BJ (cell line): Measurements from ENCODE around the gene FGFR3. TPM values are rescaled to one million over a fixed set of nuclear protein-coding genes. Genes with fewer than 3 reads are reported as not detected.
A peak's percentile ranks its signal among the peaks of the same experiment; 100 is the strongest.

Experiments
- CTCF ChIA-PET: fragments of 350-600 bp; formaldehyde crosslinking; extraction: SDS; loops from one replicate; lab custom pipeline; 2021; ENCODE audit warnings: antibody characterized with exemption, inconsistent platforms; lab: Yijun Ruan, JAX
- POLR2A ChIA-PET: fragments of 300-600 bp; sonication (Branson Sonifier 250); formaldehyde crosslinking; extraction: SDS; loops from one replicate; lab custom pipeline; 2021; ENCODE audit warnings: antibody characterized with exemption; lab: Charles Lee
- DNase-seq: peaks from one replicate; pipeline ENCODE4 v3.0.0-alpha.2; 2011; ENCODE audit warnings: low read depth
- H3K27me3 ChIP-seq: 2 replicates; pipeline ENCODE4 v1.6.0; 2011; ENCODE audit warnings: low read length; ENCODE audit not compliant: control insufficient read depth, insufficient read depth
- H3K36me3 ChIP-seq: 2 replicates; pipeline ENCODE4 v1.5.1; 2011; ENCODE audit warnings: low read length; ENCODE audit not compliant: control insufficient read depth, insufficient read depth
- H3K4me3 ChIP-seq: 2 replicates; pipeline ENCODE4 v1.5.1; 2011; ENCODE audit warnings: low read depth, mild to moderate bottlenecking, control low read depth, low read length
- polyA plus RNA-seq: library from polyadenylated mRNA; depleted of rRNA; stranded (reverse); fragments of >200 nt; gene quantifications from 2 replicates; pipeline ENCODE4 v1.2.3, GENCODE V29; 2011
- TF ChIP-seq, protein P1 (sequence below): IDR thresholded peaks from 2 replicates; pipeline ENCODE4 v1.5.1; 2011; ENCODE audit warnings: low read depth, mild to moderate bottlenecking, control low read depth, inconsistent platforms, low read length, moderate library complexity; ENCODE audit not compliant: insufficient read depth

FGFR3 gene
- polyA plus RNA-seq, 1 experiment, result 1.0 TPM

DNA sequence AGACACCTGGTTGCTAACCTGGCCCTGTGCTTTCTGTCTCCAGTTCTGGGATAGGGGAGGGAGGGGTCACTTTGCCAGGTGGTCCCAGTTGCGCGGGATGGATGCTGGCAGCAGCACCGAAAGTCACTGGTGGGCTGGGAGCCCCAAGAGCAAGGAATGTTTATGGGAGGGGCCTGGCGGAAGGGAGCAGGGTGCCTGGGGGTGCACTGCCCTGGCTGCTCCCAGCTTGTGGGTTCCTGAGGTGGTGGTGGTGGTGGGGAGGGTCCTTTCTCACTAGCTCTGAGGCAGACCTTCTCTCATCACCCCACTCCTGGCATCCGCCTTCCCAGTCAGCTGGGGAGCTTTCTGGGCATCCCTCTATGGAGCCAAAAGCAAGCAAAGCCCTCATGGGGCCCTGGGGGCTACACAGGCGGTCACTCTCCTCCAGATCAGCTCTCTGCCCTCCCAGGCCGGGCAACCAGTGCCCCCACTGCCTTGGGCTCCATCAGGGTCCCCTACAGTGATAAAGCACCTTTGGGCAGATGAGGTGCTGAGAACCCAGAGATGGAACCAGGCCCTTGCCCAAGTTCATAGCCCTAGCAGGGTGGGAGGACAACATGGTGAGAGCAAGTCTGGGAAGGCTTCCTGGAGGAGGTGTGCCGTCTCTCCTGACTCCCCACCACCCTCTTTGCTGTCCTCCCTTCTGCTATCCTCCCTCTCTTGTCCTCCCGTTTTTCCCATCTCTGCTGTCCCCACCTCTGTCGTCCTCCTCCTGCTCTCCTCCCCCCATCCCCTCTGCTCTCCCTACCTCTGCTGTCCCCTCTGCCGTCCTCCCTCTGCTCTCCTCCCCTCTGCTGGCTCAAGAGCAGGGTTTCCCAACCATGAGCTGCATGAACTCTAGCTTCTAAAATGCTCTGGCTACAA is 16.0 kb downstream of the FGFR3 start:
- ChIA-PET CTCF (interaction anchor here (0.6 to 6.2 kb wide), 30 partner anchors 8 to 118 kb away, joined by 3 to 148 read pairs (median 4); no protein-coding TSS in a partner anchor), POLR2A (no interaction called here)
- Histone ChIP-seq H3K4me3 (no peak overlapping the region), H3K36me3 (peaks cover 3% of the 10 kb centered on the region), H3K27me3 (no peaks in the 10 kb centered on the region)
- TF ChIP-seq, protein P1, sequence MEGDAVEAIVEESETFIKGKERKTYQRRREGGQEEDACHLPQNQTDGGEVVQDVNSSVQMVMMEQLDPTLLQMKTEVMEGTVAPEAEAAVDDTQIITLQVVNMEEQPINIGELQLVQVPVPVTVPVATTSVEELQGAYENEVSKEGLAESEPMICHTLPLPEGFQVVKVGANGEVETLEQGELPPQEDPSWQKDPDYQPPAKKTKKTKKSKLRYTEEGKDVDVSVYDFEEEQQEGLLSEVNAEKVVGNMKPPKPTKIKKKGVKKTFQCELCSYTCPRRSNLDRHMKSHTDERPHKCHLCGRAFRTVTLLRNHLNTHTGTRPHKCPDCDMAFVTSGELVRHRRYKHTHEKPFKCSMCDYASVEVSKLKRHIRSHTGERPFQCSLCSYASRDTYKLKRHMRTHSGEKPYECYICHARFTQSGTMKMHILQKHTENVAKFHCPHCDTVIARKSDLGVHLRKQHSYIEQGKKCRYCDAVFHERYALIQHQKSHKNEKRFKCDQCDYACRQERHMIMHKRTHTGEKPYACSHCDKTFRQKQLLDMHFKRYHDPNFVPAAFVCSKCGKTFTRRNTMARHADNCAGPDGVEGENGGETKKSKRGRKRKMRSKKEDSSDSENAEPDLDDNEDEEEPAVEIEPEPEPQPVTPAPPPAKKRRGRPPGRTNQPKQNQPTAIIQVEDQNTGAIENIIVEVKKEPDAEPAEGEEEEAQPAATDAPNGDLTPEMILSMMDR, result no peak
- no peak for DNase-seq

DNA sequence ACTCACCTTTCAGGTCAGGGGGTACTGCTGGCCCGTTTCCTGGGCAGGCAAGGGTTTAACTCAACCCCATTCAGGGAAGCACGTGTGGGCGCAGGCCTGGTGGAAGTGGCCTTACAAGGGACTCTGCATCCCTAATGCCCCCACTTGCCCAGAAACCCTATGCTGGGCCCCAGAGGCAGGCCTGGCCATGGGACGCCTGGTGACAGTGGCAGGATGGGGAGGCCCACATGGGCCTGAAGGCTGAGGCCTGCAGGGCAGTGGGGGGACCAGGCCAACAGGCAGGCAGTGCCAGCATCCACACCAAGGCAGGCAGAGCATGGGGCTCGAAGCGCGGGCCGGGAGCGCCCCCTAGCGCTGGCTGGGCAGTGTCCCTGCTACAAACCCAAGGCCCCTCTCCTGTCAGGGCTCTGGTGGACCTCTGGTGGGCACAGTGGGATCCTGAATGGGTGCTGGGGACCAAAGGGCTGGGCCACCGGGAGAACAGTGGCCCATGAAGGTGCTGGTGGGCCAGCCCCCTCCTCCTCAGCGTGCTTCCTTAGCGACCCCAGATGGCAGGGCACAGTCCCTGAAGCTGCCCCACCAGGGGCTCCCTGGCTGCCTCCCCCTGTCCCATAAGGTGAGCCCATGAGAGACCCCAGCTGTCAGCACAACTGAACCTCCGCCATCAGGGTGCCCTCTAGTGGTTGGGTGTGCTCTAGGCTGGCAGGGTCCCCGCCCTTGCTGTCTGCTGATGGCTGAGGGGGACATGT is 16.8 kb downstream of the FGFR3 start:
- TF ChIP-seq, protein P1, result peak; percentile 93
- POLR2A ChIA-PET, result no interaction called here
- no peak for DNase-seq
- Histone ChIP-seq H3K27me3 (no peaks in the 10 kb centered on the region), H3K36me3 (peaks cover 10% of the 10 kb centered on the region), H3K4me3 (no peak overlapping the region)
- CTCF ChIA-PET, result interaction anchor here (0.6 to 6.2 kb wide), 39 partner anchors 8 to 119 kb away, joined by 3 to 148 read pairs (median 4); no protein-coding TSS in a partner anchor

DNA sequence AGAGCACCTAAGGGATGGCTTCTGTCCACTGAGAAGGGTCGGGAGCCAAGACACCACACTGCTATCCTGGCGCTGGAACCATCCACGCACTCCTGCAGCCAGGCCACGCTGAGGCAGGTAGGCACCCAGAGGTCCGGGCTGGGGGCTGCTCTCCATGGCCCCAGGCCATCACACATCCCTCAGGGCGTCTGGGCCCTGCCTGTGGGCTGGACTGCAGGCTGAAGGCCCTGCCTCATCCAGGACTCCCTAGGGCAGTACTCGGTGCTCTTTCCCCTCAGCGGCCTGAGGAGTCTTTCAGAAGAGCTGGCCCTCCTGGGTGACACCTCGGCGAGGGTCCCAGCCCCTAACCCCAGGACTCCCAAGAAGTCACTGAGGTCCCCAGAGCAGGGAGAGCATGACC is 17.7 kb downstream of the FGFR3 start:
- TF ChIP-seq, protein P1, result no peak
- CTCF ChIA-PET, result interaction anchor here (0.8 to 6.2 kb wide), 20 partner anchors 8 to 118 kb away, joined by 3 to 148 read pairs (median 4); no protein-coding TSS in a partner anchor
- Histone ChIP-seq H3K36me3 (peaks cover 14% of the 10 kb centered on the region), H3K27me3 (no peaks in the 10 kb centered on the region), H3K4me3 (no peak overlapping the region)
- DNase-seq, result no peak
- POLR2A ChIA-PET, result no interaction called here

DNA sequence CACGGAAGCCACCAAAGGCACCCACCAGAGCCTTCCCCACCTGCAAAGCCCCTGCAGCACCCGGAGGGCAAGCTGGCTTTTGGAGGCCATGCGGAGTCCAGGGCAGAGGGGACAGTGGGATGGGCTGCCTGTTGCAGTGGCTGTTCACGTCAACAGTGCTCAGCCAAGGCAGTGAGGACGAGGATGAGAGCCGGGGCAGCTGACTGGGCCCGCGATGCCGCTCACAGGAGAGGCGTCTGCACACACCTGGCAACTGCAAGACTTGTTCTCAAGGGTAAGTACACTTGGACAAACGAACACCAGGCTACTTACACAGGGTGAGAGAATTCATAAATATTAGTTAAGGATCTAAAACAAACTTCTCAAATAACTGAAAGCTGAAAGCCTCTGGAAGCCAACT is 19.6 kb downstream of the FGFR3 start:
- TF ChIP-seq, protein P1, result no peak
- no peak for DNase-seq
- H3K4me3 ChIP-seq, result no peak overlapping the region
- POLR2A ChIA-PET, result no interaction called here
- CTCF ChIA-PET, result interaction anchor here (1.0 to 2.7 kb wide), 6 partner anchors 30 to 90 kb away, joined by 3 to 8 read pairs (median 6); no protein-coding TSS in a partner anchor
- peaks cover 19% of the 10 kb centered on the region for H3K36me3 ChIP-seq
- H3K27me3 ChIP-seq, result no peaks in the 10 kb centered on the region
